GM21526 (cell line): ENCODE data around the gene HLA-DQA2.
"Not testable (repeated sequence)": the region's sequence is repeated elsewhere in the genome, so short reads cannot be mapped to it uniquely, and the experiment has no call there.

ENCODE experiments used
- ATAC-seq: cut with Tn5 transposase; IDR thresholded peaks from one replicate; pipeline ENCODE4 v1.9.1; 2021; ENCODE audit warnings: moderate library complexity; ENCODE audit not compliant: unreplicated experiment, low FRiP score

Gene HLA-DQA2

DNA sequence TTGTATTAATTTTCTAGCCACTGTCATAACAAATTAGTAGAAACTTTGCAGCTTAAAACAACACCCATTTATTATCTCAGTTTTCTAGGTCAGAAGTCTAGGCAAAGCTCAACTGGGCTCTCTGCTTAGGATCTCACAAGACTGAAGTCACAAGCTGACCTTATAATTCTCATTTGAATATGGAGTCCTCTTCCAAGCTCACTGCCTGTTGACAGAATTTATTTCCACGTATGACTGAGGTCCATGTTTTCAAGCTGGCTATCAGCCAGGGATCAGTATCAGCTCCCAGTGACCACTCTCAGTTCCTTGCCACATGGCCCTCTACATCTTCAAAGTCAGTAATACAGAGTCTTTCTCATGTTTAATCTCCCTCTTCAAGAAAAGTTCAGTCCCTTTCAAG is 33.9 kb downstream of the HLA-DQA2 start:
- ATAC-seq, result no peak

GRCh38 chr6:32779036-32779435 is 37.8 kb downstream of the HLA-DQA2 start:
- ATAC-seq, result no peak

- not testable (repeated sequence) for ATAC-seq
These were observed 41.7 kb downstream of the HLA-DQA2 start for GRCh38 chr6:32782923-32783322.

DNA sequence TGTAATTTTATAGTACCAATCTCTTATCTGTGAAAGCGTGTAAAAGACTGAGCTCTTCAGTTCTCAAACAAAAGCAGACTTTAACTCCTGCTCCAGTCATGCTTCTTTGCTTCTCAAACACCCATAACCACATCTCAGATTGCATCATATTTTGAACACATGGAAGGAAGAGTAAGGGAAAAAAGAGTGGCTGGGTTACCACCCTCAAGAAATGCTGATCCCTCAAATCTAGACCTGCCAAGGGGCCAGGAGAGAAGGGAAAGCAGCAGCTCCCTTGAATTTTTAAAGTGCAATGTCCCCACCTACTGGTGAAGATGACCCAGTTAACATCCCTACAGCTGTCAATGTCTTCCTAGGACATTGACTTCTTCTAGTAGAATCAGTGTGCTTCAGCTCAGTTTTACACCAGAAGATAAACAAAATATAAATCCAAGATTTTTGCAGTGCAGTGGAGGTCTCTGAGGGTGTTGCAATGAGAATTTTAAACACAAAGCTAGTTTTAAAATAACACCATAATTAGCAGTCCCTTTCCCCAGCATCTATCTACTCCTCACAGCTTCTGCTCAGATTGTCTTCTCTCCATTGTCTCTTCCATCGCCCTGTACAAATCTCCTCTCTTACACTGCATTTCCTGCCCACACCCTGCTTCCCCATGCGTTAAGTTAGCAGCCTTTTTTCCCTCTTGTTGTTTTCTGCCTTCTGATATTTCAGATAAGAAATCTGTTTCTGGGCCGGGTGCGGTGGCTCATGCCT is 44.8 kb downstream of the HLA-DQA2 start:
- ATAC-seq, result no peak

DNA sequence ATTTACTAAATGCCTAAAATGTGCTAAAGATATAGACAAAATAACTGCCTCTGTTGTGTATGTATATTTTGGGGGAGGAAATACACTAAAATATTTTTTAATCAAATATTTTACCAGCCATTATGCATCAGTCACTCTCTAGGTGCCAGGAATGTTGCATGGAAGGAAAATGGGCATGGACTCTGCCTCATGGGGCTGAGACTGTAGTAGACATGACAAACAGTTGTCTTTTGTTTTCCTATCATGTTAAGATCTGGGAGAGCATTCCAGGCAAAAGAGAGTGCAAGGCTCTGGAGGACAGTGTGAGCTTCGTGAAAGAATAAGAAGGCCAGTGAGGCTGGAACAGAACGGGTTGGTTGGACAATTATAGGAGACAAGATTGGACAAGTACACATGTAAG is 49.1 kb downstream of the HLA-DQA2 start:
- no peak for ATAC-seq

GRCh38 chr6:32792901-32793435 is 51.8 kb downstream of the HLA-DQA2 start:
- ATAC-seq, result no peak

- ATAC-seq, result no peak
These were observed 53.3 kb downstream of the HLA-DQA2 start for GRCh38 chr6:32794510-32794909.
